A673 (cell line): ENCODE results near the gene CYBC1.

Source experiments
- EZH2 ChIP-seq: fragments of 200-600 bp; sonication (generic); IDR thresholded peaks from 2 replicates; pipeline ENCODE4 v1.6.1; 2017; ENCODE audit warnings: borderline replicate concordance, low read depth, mild to moderate bottlenecking, mixed read lengths, antibody characterized with exemption, low read length; ENCODE audit not compliant: poor library complexity, severe bottlenecking
- TF ChIP-seq, protein P1 (sequence below): fragments of 300-800, 200-600 bp; sonication (generic); conservative IDR thresholded peaks from 2 replicates; pipeline ENCODE4 v1.5.1; 2017; ENCODE audit warnings: low read depth, mild to moderate bottlenecking, antibody characterized with exemption, low read length, moderate library complexity, mixed read lengths

DNA sequence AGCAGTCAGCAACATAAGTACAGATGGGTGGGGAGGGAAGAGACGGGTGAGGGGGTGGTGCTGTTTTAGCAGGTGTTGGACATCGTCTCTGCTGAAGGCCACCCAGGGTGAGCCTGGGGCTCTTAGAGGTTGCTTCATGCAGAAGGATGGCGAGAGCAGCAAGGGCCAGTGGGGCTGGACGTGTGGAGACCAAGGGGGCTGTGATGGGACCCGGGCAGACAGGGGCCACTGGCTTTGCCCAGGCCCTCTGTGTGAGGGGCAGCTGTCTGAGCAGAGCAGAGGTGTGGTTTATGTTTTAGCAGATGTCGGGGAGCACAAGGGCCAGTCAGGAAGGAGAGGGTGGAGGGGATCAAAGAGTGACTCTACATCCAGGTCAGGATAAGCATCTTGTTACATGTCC lies 12.8 kb upstream of the CYBC1 start:
- TF ChIP-seq, protein P1, sequence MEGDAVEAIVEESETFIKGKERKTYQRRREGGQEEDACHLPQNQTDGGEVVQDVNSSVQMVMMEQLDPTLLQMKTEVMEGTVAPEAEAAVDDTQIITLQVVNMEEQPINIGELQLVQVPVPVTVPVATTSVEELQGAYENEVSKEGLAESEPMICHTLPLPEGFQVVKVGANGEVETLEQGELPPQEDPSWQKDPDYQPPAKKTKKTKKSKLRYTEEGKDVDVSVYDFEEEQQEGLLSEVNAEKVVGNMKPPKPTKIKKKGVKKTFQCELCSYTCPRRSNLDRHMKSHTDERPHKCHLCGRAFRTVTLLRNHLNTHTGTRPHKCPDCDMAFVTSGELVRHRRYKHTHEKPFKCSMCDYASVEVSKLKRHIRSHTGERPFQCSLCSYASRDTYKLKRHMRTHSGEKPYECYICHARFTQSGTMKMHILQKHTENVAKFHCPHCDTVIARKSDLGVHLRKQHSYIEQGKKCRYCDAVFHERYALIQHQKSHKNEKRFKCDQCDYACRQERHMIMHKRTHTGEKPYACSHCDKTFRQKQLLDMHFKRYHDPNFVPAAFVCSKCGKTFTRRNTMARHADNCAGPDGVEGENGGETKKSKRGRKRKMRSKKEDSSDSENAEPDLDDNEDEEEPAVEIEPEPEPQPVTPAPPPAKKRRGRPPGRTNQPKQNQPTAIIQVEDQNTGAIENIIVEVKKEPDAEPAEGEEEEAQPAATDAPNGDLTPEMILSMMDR = no peak
- no peak for TF ChIP-seq EZH2
